OCI-LY7 (cell line): Measurements from ENCODE around the gene UPK3A. TPM values are rescaled to one million over a fixed set of nuclear protein-coding genes. Genes with fewer than 3 reads are reported as not detected.

Experiments
- BruUV-seq: library from RNA; stranded (reverse); fragments of 400-500 nt; replicated peaks from 2 replicates; lab custom pipeline; 2021; lab: Mats Ljungman, UMichigan
- CTCF ChIA-PET: fragments of 300-600 bp; sonication (Branson Sonifier 250); formaldehyde crosslinking; loops from one replicate; lab custom pipeline; 2022; ENCODE audit warnings: antibody characterized with exemption; ENCODE audit not compliant: unreplicated experiment; lab: Charles Lee
- POLR2A ChIA-PET: fragments of 300-600 bp; sonication (Branson Sonifier 250); formaldehyde crosslinking; loops from one replicate; lab custom pipeline; 2022; ENCODE audit warnings: antibody characterized with exemption; lab: Charles Lee
- DNase-seq: peaks from one replicate; pipeline ENCODE4 v3.0.0-alpha.2; 2015; ENCODE audit warnings: low spot score
- H2AFZ ChIP-seq: fragments of 200-600 bp; sonication (generic), shearing (Covaris generic); 2 replicates; pipeline ENCODE4 v1.6.1; 2014; ENCODE audit warnings: mild to moderate bottlenecking, antibody characterized with exemption, low read length, moderate library complexity
- H3K27ac ChIP-seq: fragments of 200-600 bp; sonication (generic); 2 replicates; pipeline ENCODE4 v1.5.1; 2014; ENCODE audit warnings: mixed run types, low read depth, mild to moderate bottlenecking, moderate library complexity, low read length, inconsistent platforms; ENCODE audit not compliant: poor library complexity, severe bottlenecking
- H3K36me3 ChIP-seq: fragments of 200-600 bp; sonication (generic); 2 replicates; pipeline ENCODE4 v1.6.1; 2014; ENCODE audit warnings: mild to moderate bottlenecking, antibody characterized with exemption, low read length, moderate library complexity, mixed read lengths; ENCODE audit not compliant: insufficient read depth
- H3K4me1 ChIP-seq: fragments of 200-600 bp; sonication (generic); 2 replicates; pipeline ENCODE4 v1.5.1; 2014; ENCODE audit warnings: mild to moderate bottlenecking, low read length; ENCODE audit not compliant: insufficient read depth, poor library complexity, severe bottlenecking
- H3K4me2 ChIP-seq: fragments of 200-600 bp; sonication (generic); 2 replicates; pipeline ENCODE4 v1.6.1; 2014; ENCODE audit warnings: mild to moderate bottlenecking, low read length
- H3K4me3 ChIP-seq: fragments of 200-600 bp; sonication (generic); 2 replicates; pipeline ENCODE4 v1.5.1; 2014; ENCODE audit warnings: mild to moderate bottlenecking, low read depth, low read length; ENCODE audit not compliant: poor library complexity, severe bottlenecking
- H3K79me2 ChIP-seq: fragments of 200-600 bp; sonication (generic); 2 replicates; pipeline ENCODE4 v1.6.1; 2016; ENCODE audit warnings: low read depth, mild to moderate bottlenecking, low read length, moderate library complexity, mixed read lengths; ENCODE audit not compliant: insufficient read depth
- H3K9me2 ChIP-seq: fragments of 200-600 bp; sonication (generic); 2 replicates; pipeline ENCODE4 v1.6.1; 2016; ENCODE audit warnings: mild to moderate bottlenecking, low read length, mixed read lengths; ENCODE audit not compliant: insufficient read depth
- H3K9me3 ChIP-seq: fragments of 200-600 bp; sonication (generic); 2 replicates; pipeline ENCODE4 v1.6.1; 2014; ENCODE audit warnings: mild to moderate bottlenecking, mixed run types, low read length, mixed read lengths
- H4K20me1 ChIP-seq: fragments of 200-600 bp; sonication (generic); 2 replicates; pipeline ENCODE4 v1.6.1; 2014; ENCODE audit warnings: mild to moderate bottlenecking, antibody characterized with exemption, low read length, moderate library complexity, mixed read lengths; ENCODE audit not compliant: insufficient read depth
- CTCF ChIP-seq: fragments of 200-600 bp; sonication (generic); conservative IDR thresholded peaks from 2 replicates; pipeline ENCODE4 v1.5.1; 2014; ENCODE audit warnings: mild to moderate bottlenecking, antibody characterized with exemption, low read length, moderate library complexity, mixed read lengths
- EZH2phosphoT487 ChIP-seq: fragments of 200-600 bp; sonication (generic); IDR thresholded peaks from 2 replicates; pipeline ENCODE4 v1.6.1; 2018; ENCODE audit warnings: low read depth, borderline replicate concordance, mild to moderate bottlenecking, mixed run types, antibody characterized with exemption, low read length, moderate library complexity, mixed read lengths
- intact Hi-C: fragments of 100-400 bp; cut with micrococcal nuclease; formaldehyde crosslinking; loops from one replicate; pipeline ENCODE4 v1.10.0; 2022; ENCODE audit not compliant: unreplicated experiment
- total RNA-seq, 2 experiments: library from RNA; depleted of rRNA in 1 of 2; stranded (reverse); fragments of >200 nt in 1 of 2; shearing (Covaris generic) in 1 of 2; gene quantifications; 2 replicates each; pipeline ENCODE4 v1.2.3, GENCODE V29; 2014 to 2022

UPK3A gene
- total RNA-seq, 2 experiments from 2014 or later, result not detected

- Histone ChIP-seq H3K4me1 (peaks cover 11% of the 10 kb centered on the region), H3K36me3 (no peaks in the 10 kb centered on the region), H3K9me3 (no peaks in the 10 kb centered on the region), H3K9me2 (no peaks in the 10 kb centered on the region), H2AFZ (no peak overlapping the region), H3K4me2 (no peak overlapping the region), H4K20me1 (no peaks in the 10 kb centered on the region), H3K79me2 (no peaks in the 10 kb centered on the region), H3K4me3 (no peak overlapping the region), H3K27ac (no peak overlapping the region)
- CTCF ChIA-PET, result no interaction called here
- POLR2A ChIA-PET, result interaction anchor here (0.6 kb wide), 1 partner anchor 83 kb away, joined by 4 read pairs; no protein-coding TSS in a partner anchor
- no peak for TF ChIP-seq CTCF
- no peak for TF ChIP-seq EZH2phosphoT487
- DNase-seq, result no peak
- intact Hi-C loops, result no loop called here
- no TSS peak for BruUV-seq
Measured at GRCh38 chr22:45304971-45305370, 20.2 kb downstream of the UPK3A start.

GRCh38 chr22:45305456-45306075 lies 20.8 kb downstream of the UPK3A start:
- BruUV-seq, result no TSS peak
- TF ChIP-seq EZH2phosphoT487 (no peak), CTCF (no peak)
- Histone ChIP-seq H3K4me2 (no peak overlapping the region), H4K20me1 (no peaks in the 10 kb centered on the region), H3K4me3 (no peak overlapping the region), H3K9me3 (no peaks in the 10 kb centered on the region), H3K27ac (no peak overlapping the region), H3K36me3 (no peaks in the 10 kb centered on the region), H3K4me1 (peaks cover 12% of the 10 kb centered on the region), H3K79me2 (peaks cover 5% of the 10 kb centered on the region; the same call in 1 of the 2 replicates), H2AFZ (no peak overlapping the region), H3K9me2 (no peaks in the 10 kb centered on the region)
- no peak for DNase-seq
- CTCF ChIA-PET, result no interaction called here
- POLR2A ChIA-PET, result no interaction called here
- intact Hi-C loops, result no loop called here

- H3K9me3 ChIP-seq, result no peaks in the 10 kb centered on the region
- TF ChIP-seq CTCF (no peak), EZH2phosphoT487 (no peak)
- ChIA-PET CTCF (no interaction called here), POLR2A (no interaction called here)
- 0 out of 2 replicates have a peak, but pooled peaks cover 4% of the 10 kb centered on the region for H4K20me1 ChIP-seq
- intact Hi-C loops, result no loop called here
- no peak overlapping the region for H3K4me2 ChIP-seq
- DNase-seq, result no peak
- H2AFZ ChIP-seq, result no peak overlapping the region
- H3K79me2 ChIP-seq, result peaks cover 11% of the 10 kb centered on the region; the same call in 1 of the 2 replicates
- H3K4me1 ChIP-seq, result peaks cover 18% of the 10 kb centered on the region
- no peak overlapping the region for H3K4me3 ChIP-seq
- H3K27ac ChIP-seq, result no peak overlapping the region
- H3K9me2 ChIP-seq, result no peaks in the 10 kb centered on the region
- no TSS peak for BruUV-seq
- no peaks in the 10 kb centered on the region for H3K36me3 ChIP-seq
Measured at GRCh38 chr22:45306139-45306538, 21.4 kb downstream of the UPK3A start.
